ENCODE measurements around the gene EBI3.
A peak's percentile ranks its signal among the peaks of the same experiment; 100 is the strongest.
"Not testable (repeated sequence)": the region's sequence is repeated elsewhere in the genome, so short reads cannot be mapped to it uniquely, and the experiment has no call there.

EBI3 gene

DNA sequence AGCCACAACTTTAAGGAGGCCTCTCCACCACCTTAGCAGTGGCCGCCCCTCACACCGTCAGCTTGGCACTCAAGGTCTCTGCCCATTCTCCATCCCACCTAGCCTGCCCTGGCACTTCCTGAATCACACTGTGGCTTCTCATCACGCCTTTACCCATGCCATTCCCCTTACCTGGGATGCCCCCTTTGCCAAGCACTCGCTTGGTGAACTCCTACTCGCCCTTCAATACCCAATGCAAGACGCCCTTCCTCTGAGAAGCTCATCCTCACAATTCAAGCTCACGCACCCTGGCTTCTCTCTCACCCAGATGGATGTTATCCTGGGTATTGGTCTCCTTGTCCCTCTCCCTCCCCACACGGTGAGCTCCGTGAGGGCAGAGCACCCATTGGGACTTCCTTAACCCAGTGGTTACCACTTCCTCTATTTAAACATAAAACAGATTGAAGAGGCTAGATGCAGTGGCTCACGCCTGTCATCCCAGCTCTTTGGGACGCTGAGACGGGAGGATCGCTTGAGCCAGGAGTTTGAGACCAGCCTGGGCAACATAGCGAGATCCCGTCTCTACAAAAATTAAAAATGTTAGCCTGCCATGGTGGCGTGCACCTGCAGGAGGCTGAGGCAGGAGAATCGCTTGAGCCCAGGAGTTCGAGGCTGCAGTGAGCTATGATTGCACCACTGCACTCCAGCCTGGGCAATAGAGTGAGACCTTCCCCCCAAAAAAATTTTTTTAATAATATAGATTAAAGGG is 37.1 kb downstream of the EBI3 start:
- no peak overlapping the region for H3K27ac ChIP-seq (ENCODE audit: insufficient read depth in 1 of 2, low read depth in 1 of 2, low read length in 2 of 2, poor library complexity in 1 of 2, severe bottlenecking in 2 of 2)
- no peak overlapping the region for H3K4me3 ChIP-seq (ENCODE audit: control insufficient read depth in 1 of 7, extremely low read depth in 1 of 7, insufficient read depth in 4 of 7, low read depth in 2 of 7, low read length in 6 of 7)
- H3K4me1 ChIP-seq (ENCODE audit: control extremely low read depth in 1 of 4, control insufficient read depth in 4 of 4, insufficient read depth in 4 of 4, low read length in 3 of 4) = peaks cover 0 to 18% (median 14%) of the 10 kb centered on the region in 4 experiments
- CTCF ChIA-PET = interaction anchor here (0.7 to 5.4 kb wide), 22 partner anchors 9 to 259 kb away, joined by 3 to 62 read pairs (median 4); partner anchors contain the start of genes MPND, TMIGD2 and YJU2
- H3K27me3 ChIP-seq (replicated peaks in 2 of 5; ENCODE audit: control insufficient read depth in 4 of 5, insufficient read depth in 5 of 5, low read length in 4 of 5) = no peaks in the 10 kb centered on the region
- POLR2A ChIA-PET = interaction anchor here (0.8 to 1.9 kb wide), 2 partner anchors 86 to 125 kb away, joined by 3 to 7 read pairs; no protein-coding TSS in a partner anchor
- no peaks in the 10 kb centered on the region for H3K9me3 ChIP-seq (ENCODE audit: control extremely low read depth in 1 of 5, control insufficient read depth in 4 of 5, insufficient read depth in 2 of 5, low read depth in 1 of 5, low read length in 4 of 5)
- WGBS (ENCODE audit: insufficient coverage) = 70% methylated on average over 10 of the region's 18 CpGs
- DNase-seq = no peak
- H3K36me3 ChIP-seq (ENCODE audit: control insufficient read depth in 4 of 4, insufficient read depth in 4 of 4, low read length in 3 of 4) = peaks cover 8 to 54% (median 34%) of the 10 kb centered on the region in 4 experiments

DNA sequence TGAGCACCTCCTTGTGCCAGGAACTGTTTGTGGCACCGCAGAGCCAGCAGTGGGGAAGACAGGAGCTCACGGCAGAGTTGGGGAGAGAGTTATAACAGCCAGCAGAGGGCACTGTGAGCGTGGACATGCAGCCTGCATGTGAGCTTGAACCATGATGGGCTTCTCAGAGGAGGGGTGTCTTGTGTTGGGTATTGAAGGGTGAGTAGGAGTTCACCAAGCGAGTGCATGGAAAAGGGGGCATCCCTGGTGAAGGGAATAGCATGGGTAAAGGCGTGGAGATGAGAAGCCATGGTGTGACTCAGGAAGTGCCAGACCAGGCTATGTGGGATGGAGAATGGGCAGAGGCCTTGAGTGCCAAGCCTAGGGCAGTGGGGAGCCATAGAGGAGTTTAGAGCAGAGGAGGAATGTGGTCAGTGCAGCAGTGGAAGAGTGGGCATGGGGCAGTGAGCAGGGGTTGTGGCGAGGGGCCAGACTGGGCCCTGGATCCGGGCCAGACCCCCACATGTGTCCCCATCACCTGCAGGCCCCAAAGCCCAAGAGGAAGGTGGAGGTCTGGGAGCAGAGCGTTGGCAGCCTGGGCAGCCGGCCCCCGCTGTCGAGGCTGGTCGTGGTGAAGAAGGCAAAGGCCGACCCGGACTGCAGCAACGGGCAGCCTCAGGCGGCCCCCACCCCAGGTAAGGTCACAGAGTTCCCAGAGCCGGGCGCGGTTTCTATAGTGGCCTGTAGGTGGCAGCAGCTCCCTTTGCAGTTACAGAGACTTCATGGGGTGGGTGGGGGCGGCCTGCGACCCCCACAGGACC is 38.0 kb downstream of the EBI3 start:
- peaks cover 0 to 18% (median 14%) of the 10 kb centered on the region in 4 experiments for H3K4me1 ChIP-seq (ENCODE audit: control extremely low read depth in 1 of 4, control insufficient read depth in 4 of 4, insufficient read depth in 4 of 4, low read length in 3 of 4)
- ChIA-PET CTCF (interaction anchor here (0.7 to 5.4 kb wide), 28 partner anchors 10 to 258 kb away, joined by 3 to 62 read pairs (median 4); partner anchors contain the start of genes MPND, TMIGD2 and YJU2), POLR2A (interaction anchor here (0.8 to 1.9 kb wide), 3 partner anchors 80 to 124 kb away, joined by 3 to 7 read pairs (median 5); no protein-coding TSS in a partner anchor)
- H3K36me3 ChIP-seq (ENCODE audit: control insufficient read depth in 4 of 4, insufficient read depth in 4 of 4, low read length in 3 of 4) = peaks cover 8 to 50% (median 38%) of the 10 kb centered on the region in 4 experiments
- DNase-seq = peak; percentile 43 to 76 (median 71)
- H3K4me3 ChIP-seq (ENCODE audit: control insufficient read depth in 1 of 7, extremely low read depth in 1 of 7, insufficient read depth in 4 of 7, low read depth in 2 of 7, low read length in 6 of 7) = no peak overlapping the region
- WGBS (ENCODE audit: insufficient coverage) = 69% methylated on average over 19 of the region's 21 CpGs
- no peak overlapping the region for H3K27ac ChIP-seq (ENCODE audit: insufficient read depth in 1 of 2, low read depth in 1 of 2, low read length in 2 of 2, poor library complexity in 1 of 2, severe bottlenecking in 2 of 2)
- peaks cover 0 to 3% (median 0%) of the 10 kb centered on the region in 5 experiments for H3K9me3 ChIP-seq (ENCODE audit: control extremely low read depth in 1 of 5, control insufficient read depth in 4 of 5, insufficient read depth in 2 of 5, low read depth in 1 of 5, low read length in 4 of 5)
- H3K27me3 ChIP-seq (replicated peaks in 2 of 5; ENCODE audit: control insufficient read depth in 4 of 5, insufficient read depth in 5 of 5, low read length in 4 of 5) = no peaks in the 10 kb centered on the region

DNA sequence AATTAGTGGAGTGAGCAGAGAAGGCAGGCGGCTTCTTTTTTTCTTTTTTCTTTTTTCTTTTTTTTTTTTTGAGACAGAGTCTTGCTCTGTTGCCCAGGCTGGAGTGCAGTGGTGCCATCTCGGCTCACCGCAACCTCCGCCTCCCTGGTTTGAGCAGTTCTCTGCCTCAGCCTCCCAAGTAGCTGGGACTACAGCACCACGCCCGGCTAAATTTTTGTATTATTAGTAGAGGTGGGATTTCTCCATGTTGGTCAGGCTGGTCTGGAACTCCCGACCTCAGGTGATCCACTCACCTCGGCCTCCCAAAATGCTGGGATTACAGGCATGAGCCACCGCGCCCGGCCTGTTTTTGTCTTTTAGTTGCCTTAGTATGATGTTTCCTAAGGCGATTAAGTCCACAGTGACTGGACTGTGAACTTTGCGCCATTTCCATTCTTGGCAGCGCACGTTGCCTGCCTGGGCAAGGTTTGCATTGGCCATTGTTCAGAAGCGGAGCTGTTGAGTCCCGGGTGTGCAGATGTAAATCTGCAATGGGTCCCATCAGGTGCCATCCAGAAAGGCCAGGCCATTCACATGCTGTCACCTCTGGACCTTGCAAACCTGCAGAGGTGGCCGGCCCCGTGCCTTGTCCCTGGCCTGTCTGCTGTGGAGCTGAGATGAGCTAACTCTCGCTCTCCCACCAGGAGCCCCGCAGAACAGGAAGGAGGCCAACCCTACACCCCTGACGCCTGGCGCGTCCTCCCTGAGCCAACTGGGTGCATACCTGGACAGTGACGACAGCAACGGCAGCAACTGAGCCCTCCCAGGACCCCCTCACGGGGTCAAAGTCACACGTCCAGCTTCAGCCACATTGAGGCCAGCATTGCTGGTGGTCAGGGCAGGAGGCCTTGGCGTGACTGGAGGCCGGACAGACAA is 38.8 kb downstream of the EBI3 start:
- H3K4me1 ChIP-seq (ENCODE audit: control extremely low read depth in 1 of 4, control insufficient read depth in 4 of 4, insufficient read depth in 4 of 4, low read length in 3 of 4) = peaks cover 0 to 18% (median 14%) of the 10 kb centered on the region in 4 experiments
- H3K27ac ChIP-seq (ENCODE audit: insufficient read depth in 1 of 2, low read depth in 1 of 2, low read length in 2 of 2, poor library complexity in 1 of 2, severe bottlenecking in 2 of 2) = no peak overlapping the region
- no peak overlapping the region for H3K4me3 ChIP-seq (ENCODE audit: control insufficient read depth in 1 of 7, extremely low read depth in 1 of 7, insufficient read depth in 4 of 7, low read depth in 2 of 7, low read length in 6 of 7)
- ChIA-PET POLR2A (interaction anchor here (0.5 to 1.9 kb wide), 3 partner anchors 38 to 84 kb away, joined by 5 to 7 read pairs (median 6); no protein-coding TSS in a partner anchor), CTCF (interaction anchor here (0.8 to 5.4 kb wide), 19 partner anchors 10 to 138 kb away, joined by 3 to 62 read pairs (median 5); partner anchors contain the start of gene MPND)
- peaks cover 8 to 45% (median 31%) of the 10 kb centered on the region in 4 experiments for H3K36me3 ChIP-seq (ENCODE audit: control insufficient read depth in 4 of 4, insufficient read depth in 4 of 4, low read length in 3 of 4)
- peaks cover 0 to 3% (median 0%) of the 10 kb centered on the region in 5 experiments for H3K9me3 ChIP-seq (ENCODE audit: control extremely low read depth in 1 of 5, control insufficient read depth in 4 of 5, insufficient read depth in 2 of 5, low read depth in 1 of 5, low read length in 4 of 5)
- WGBS (ENCODE audit: insufficient coverage) = 87% methylated on average over 24 of the region's 30 CpGs
- no peaks in the 10 kb centered on the region for H3K27me3 ChIP-seq (replicated peaks in 2 of 5; ENCODE audit: control insufficient read depth in 4 of 5, insufficient read depth in 5 of 5, low read length in 4 of 5)
- DNase-seq = no peak

DNA sequence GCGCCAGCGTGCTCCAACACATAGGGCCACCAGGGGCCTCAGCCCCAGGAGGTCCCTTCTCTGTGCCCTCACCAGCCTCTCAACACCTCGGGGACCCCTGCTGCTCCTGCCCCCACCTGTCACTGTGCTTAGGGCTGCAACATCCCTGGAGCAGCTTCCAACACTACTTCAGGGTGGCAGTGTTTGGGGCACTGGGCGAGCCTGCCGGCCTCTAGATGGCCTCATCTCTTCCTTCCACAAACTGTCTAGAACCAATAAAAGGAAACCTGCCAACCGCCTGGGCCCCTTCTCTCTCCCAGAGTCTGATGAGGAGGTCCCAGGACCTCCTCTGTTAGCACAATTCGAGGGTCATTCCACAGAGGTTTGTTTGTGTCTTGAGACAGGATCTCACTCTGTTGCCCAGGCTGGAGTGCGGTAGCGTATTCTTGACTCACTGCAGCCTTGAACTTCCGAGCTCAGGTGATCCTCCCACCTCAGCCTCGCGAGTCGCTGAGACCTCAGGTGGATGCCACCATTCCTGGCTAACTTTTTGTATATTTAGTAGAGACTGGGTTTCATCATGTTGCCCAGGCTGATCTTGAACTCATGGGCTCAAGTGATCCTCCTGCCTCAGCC is 39.6 kb downstream of the EBI3 start:
- Histone ChIP-seq H3K27ac (ENCODE audit: insufficient read depth in 1 of 2, low read depth in 1 of 2, low read length in 2 of 2, poor library complexity in 1 of 2, severe bottlenecking in 2 of 2) (no peak overlapping the region), H3K36me3 (ENCODE audit: control insufficient read depth in 4 of 4, insufficient read depth in 4 of 4, low read length in 3 of 4) (peaks cover 8 to 43% (median 29%) of the 10 kb centered on the region in 4 experiments), H3K9me3 (ENCODE audit: control extremely low read depth in 1 of 5, control insufficient read depth in 4 of 5, insufficient read depth in 2 of 5, low read depth in 1 of 5, low read length in 4 of 5) (peaks cover 0 to 3% (median 0%) of the 10 kb centered on the region in 5 experiments), H3K4me3 (ENCODE audit: control insufficient read depth in 1 of 7, extremely low read depth in 1 of 7, insufficient read depth in 4 of 7, low read depth in 2 of 7, low read length in 6 of 7) (no peak overlapping the region), H3K4me1 (ENCODE audit: control extremely low read depth in 1 of 4, control insufficient read depth in 4 of 4, insufficient read depth in 4 of 4, low read length in 3 of 4) (peaks cover 0 to 18% (median 14%) of the 10 kb centered on the region in 4 experiments), H3K27me3 (replicated peaks in 2 of 5; ENCODE audit: control insufficient read depth in 4 of 5, insufficient read depth in 5 of 5, low read length in 4 of 5) (no peaks in the 10 kb centered on the region)
- ChIA-PET POLR2A (interaction anchor here (0.5 kb wide), 1 partner anchor 37 kb away, joined by 6 read pairs; no protein-coding TSS in a partner anchor), CTCF (interaction anchor here (1.1 to 5.4 kb wide), 8 partner anchors 45 to 84 kb away, joined by 3 to 62 read pairs (median 10); partner anchors contain the start of gene MPND)
- DNase-seq = no peak
- WGBS (ENCODE audit: insufficient coverage) = 87% methylated on average over 11 of the region's 13 CpGs

DNA sequence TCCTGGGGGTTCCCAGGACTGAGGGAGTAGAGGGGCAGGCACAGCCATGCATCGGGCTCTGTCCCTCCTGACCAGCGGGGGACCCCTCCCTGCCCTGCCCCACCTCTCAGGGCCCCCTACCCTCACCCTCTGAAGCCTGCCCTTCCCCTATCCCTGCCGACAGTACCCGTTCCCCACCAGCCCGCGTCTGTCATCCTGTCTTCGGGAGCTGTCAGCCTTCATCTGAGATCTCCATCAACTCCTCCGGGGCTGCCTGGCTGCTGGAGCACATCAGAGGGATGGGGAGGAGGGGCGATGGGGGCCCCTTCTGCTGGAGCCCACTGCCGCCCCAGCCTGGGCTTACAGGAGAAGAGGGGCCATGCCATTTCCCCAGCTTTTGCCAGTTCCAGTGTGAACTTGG is 43.6 kb downstream of the EBI3 start:
- DNase-seq = no peak
- H3K4me3 ChIP-seq (ENCODE audit: control insufficient read depth in 1 of 7, extremely low read depth in 1 of 7, insufficient read depth in 4 of 7, low read depth in 2 of 7, low read length in 6 of 7) = no peak overlapping the region
- H3K9me3 ChIP-seq (ENCODE audit: control extremely low read depth in 1 of 5, control insufficient read depth in 4 of 5, insufficient read depth in 2 of 5, low read depth in 1 of 5, low read length in 4 of 5) = peaks cover 0 to 3% (median 0%) of the 10 kb centered on the region in 5 experiments
- H3K4me1 ChIP-seq (ENCODE audit: control extremely low read depth in 1 of 4, control insufficient read depth in 4 of 4, insufficient read depth in 4 of 4, low read length in 3 of 4) = peaks cover 0 to 17% (median 9%) of the 10 kb centered on the region in 4 experiments
- CTCF ChIA-PET = interaction anchor here (0.6 to 3.2 kb wide), 2 partner anchors 80 to 107 kb away, joined by 3 to 15 read pairs; no protein-coding TSS in a partner anchor
- whole genome bisulfite sequencing (ENCODE audit: insufficient coverage) = 96% methylated on average over 6 of the region's 10 CpGs
- no peak overlapping the region for H3K27ac ChIP-seq (ENCODE audit: insufficient read depth in 1 of 2, low read depth in 1 of 2, low read length in 2 of 2, poor library complexity in 1 of 2, severe bottlenecking in 2 of 2)
- POLR2A ChIA-PET = no interaction called here
- peaks cover 3 to 26% (median 16%) of the 10 kb centered on the region in 4 experiments for H3K36me3 ChIP-seq (ENCODE audit: control insufficient read depth in 4 of 4, insufficient read depth in 4 of 4, low read length in 3 of 4)
- no peaks in the 10 kb centered on the region for H3K27me3 ChIP-seq (replicated peaks in 2 of 5; ENCODE audit: control insufficient read depth in 4 of 5, insufficient read depth in 5 of 5, low read length in 4 of 5)

DNA sequence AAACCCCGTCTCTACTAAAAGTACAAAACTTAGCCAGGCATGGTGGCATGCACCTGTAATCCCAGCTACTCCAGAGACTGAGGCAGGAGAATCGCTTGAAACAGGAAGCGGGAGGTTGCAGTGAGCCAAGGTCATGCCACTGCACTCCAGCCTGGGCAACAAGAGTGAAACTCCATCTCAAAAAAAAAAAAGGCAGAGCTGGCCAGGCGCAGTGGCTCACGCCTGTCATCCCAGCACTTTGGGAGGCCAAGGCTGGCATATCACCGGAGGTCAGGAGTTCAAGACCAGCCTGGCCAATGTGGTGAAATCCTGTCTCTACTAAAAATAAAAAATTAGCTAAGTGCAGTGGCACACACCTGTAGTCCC is 45.0 kb downstream of the EBI3 start:
- Histone ChIP-seq H3K36me3 (ENCODE audit: control insufficient read depth in 4 of 4, insufficient read depth in 4 of 4, low read length in 3 of 4) (peaks cover 0 to 13% (median 6%) of the 10 kb centered on the region in 4 experiments), H3K4me1 (ENCODE audit: control extremely low read depth in 1 of 4, control insufficient read depth in 4 of 4, insufficient read depth in 4 of 4, low read length in 3 of 4) (peaks cover 0 to 27% (median 18%) of the 10 kb centered on the region in 4 experiments)
- H3K27me3 ChIP-seq (replicated peaks in 2 of 5; ENCODE audit: control insufficient read depth in 4 of 5, insufficient read depth in 5 of 5, low read length in 4 of 5); H3K4me3 ChIP-seq (ENCODE audit: control insufficient read depth in 1 of 7, extremely low read depth in 1 of 7, insufficient read depth in 4 of 7, low read depth in 2 of 7, low read length in 6 of 7); H3K9me3 ChIP-seq (ENCODE audit: control extremely low read depth in 1 of 5, control insufficient read depth in 4 of 5, insufficient read depth in 2 of 5, low read depth in 1 of 5, low read length in 4 of 5); POLR2A ChIA-PET; H3K27ac ChIP-seq (ENCODE audit: insufficient read depth in 1 of 2, low read depth in 1 of 2, low read length in 2 of 2, poor library complexity in 1 of 2, severe bottlenecking in 2 of 2); DNase-seq: not testable (repeated sequence)
- 96% methylated on average over 4 of the region's 6 CpGs for WGBS (ENCODE audit: insufficient coverage)
- CTCF ChIA-PET = interaction anchor here (1.0 to 1.7 kb wide), 3 partner anchors 10 to 78 kb away, joined by 3 to 7 read pairs (median 3); partner anchors contain the start of gene MPND

Data from common myeloid progenitor, CD34-positive (primary cell).